Dermis microvascular lymphatic vessel endothelial cell (primary cell): ENCODE measurements around the gene GSDME. TPM values are rescaled to one million over a fixed set of nuclear protein-coding genes. Genes with fewer than 3 reads are reported as not detected.
"Not testable (repeated sequence)": the region's sequence is repeated elsewhere in the genome, so short reads cannot be mapped to it uniquely, and the experiment has no call there.

Source experiments
- DNase-seq, 2 donors: peaks; one replicate each; pipeline versions ENCODE4 v3.0.0 to v3.0.0-alpha.2; 2010; ENCODE audit warnings: low read depth in 2 of 2
- total RNA-seq: library from RNA; depleted of rRNA; stranded (reverse); fragments of >200 nt; gene quantifications from 2 replicates; pipeline ENCODE4 v1.2.1, GENCODE V29; 2014

Gene GSDME
- 13.7 and 15.1 TPM in 2 replicates for total RNA-seq

GRCh38 chr7:24757353-24758275 is at the start of gene GSDME:
Gene GSDME (minus strand): TSS chr7:24757464. CDS start chr7:24749774, 7,690 bp downstream.
- DNase-seq: peak in 1 of 2 donors; percentile 67

- DNase-seq: no peak
Measured at GRCh38 chr7:24802300-24802699, 45.0 kb upstream of the GSDME start.

- DNase-seq: no peak
Measured at GRCh38 chr7:24801883-24802282, 44.6 kb upstream of the GSDME start.

- DNase-seq: no peak
Measured at GRCh38 chr7:24800667-24801066, 43.4 kb upstream of the GSDME start.

GRCh38 chr7:24800073-24800472 is 42.8 kb upstream of the GSDME start:
- DNase-seq: no peak

- no peak for DNase-seq
Measured at GRCh38 chr7:24799506-24799905, 42.2 kb upstream of the GSDME start.

GRCh38 chr7:24798261-24798660 is 41.0 kb upstream of the GSDME start:
- no peak for DNase-seq

- DNase-seq: no peak
Measured at GRCh38 chr7:24797270-24797669, 40.0 kb upstream of the GSDME start.

- DNase-seq: no peak
Measured at GRCh38 chr7:24795407-24795767, 38.1 kb upstream of the GSDME start.

- DNase-seq: not testable (repeated sequence)
Measured at GRCh38 chr7:24794751-24795406, 37.6 kb upstream of the GSDME start.

- DNase-seq: no peak
Measured at GRCh38 chr7:24793982-24794648, 36.9 kb upstream of the GSDME start.

GRCh38 chr7:24788961-24789576 is 31.8 kb upstream of the GSDME start:
- no peak for DNase-seq

- DNase-seq: no peak
Measured at GRCh38 chr7:24788075-24788474, 30.8 kb upstream of the GSDME start.

GRCh38 chr7:24786941-24787340 is 29.7 kb upstream of the GSDME start:
- DNase-seq: peak; percentile 65 to 95

GRCh38 chr7:24786306-24786705 is 29.0 kb upstream of the GSDME start:
- DNase-seq: no peak

GRCh38 chr7:24784277-24784676 is 27.0 kb upstream of the GSDME start:
- no peak for DNase-seq

GRCh38 chr7:24783698-24784097 is 26.4 kb upstream of the GSDME start:
- DNase-seq: no peak

GRCh38 chr7:24781106-24781505 is 23.8 kb upstream of the GSDME start:
- DNase-seq: no peak

GRCh38 chr7:24779283-24779655 is 22.0 kb upstream of the GSDME start:
- DNase-seq: no peak

GRCh38 chr7:24778543-24779282 is 21.4 kb upstream of the GSDME start:
- DNase-seq: no peak

- DNase-seq: no peak
Measured at GRCh38 chr7:24777806-24778205, 20.5 kb upstream of the GSDME start.
